ENCODE measurements around the gene AOC2. TPM values are rescaled to one million over a fixed set of nuclear protein-coding genes. Genes with fewer than 3 reads are reported as not detected.
A peak's percentile ranks its signal among the peaks of the same experiment; 100 is the strongest.

The AOC2 gene
- total and polyA plus RNA-seq, 2 of the 13 experiments (the other 11 are each of a cell fraction or from before 2014, with no cell fraction given), result 1.2 to 3.3 TPM

DNA sequence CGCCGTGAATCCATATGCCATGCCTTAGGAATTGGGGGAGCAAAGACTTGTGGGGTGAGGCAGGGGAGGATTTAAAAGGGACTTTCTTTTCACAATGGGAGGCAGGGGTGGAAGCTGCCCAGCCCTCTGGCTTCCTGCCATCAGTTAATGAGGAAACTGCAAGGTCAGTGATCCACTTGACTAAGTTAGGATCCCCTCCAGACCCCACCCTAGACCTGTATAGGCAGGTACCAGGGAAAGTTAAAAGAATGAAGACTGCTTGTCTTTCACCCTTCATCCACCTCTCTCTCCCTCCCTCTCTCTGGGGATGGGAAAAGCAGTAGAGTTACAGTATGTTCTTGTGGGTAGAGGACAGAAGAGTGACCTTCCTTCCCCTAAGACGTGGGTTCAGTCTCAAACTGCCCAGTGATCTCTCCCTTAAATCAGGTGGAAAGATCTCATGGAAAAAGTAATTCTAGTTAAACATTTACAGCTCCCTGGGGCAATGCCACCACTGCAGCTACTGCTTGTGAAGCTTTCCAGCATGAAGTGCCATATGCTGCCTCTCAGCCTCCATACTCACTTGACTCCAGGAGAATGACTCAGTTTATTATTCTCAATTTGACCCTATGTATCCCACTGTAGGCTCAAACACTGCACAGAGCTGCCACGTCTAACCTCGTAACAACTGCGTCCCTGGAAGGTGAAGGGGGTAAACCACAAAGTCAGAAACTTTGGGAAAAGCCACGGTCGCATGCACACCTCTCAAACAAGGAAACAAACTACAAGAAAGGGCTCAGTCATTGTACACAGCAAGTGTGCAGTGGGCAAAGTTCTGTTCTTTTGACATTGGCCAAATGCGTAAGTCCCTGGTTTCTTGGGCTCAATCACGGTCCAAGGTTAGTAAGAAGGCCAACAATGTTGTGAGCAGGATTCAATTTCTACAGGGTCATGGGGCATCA, 47.0 kb upstream of the AOC2 start (continued):
- TF ChIP-seq, protein P1, sequence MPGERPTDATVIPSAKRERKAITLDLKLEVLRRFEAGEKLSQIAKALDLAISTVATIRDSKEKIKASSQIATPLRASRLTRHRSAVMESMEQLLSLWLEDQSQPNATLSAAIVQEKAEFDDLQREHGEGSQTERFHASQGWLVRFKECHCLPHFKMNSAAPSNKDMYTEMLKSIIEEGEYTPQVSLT (CRISPR knock-in tag; IDR thresholded peaks at IDR 0.05; ENCODE audit: borderline replicate concordance, low read depth), result 0 out of 2 replicates have a peak, but pooled peaks have one; percentile 17
- TF ChIP-seq ESRRA (CRISPR knock-in tag; IDR thresholded peaks at IDR 0.05; ENCODE audit: low read depth), result no peak
- TF ChIP-seq, protein P2, sequence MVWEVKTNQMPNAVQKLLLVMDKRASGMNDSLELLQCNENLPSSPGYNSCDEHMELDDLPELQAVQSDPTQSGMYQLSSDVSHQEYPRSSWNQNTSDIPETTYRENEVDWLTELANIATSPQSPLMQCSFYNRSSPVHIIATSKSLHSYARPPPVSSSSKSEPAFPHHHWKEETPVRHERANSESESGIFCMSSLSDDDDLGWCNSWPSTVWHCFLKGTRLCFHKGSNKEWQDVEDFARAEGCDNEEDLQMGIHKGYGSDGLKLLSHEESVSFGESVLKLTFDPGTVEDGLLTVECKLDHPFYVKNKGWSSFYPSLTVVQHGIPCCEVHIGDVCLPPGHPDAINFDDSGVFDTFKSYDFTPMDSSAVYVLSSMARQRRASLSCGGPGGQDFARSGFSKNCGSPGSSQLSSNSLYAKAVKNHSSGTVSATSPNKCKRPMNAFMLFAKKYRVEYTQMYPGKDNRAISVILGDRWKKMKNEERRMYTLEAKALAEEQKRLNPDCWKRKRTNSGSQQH (CRISPR knock-in tag; IDR thresholded peaks at IDR 0.05; ENCODE audit: low read depth), result 0 out of 2 replicates have a peak, but pooled peaks have one; percentile 25
- TF ChIP-seq, protein P3, sequence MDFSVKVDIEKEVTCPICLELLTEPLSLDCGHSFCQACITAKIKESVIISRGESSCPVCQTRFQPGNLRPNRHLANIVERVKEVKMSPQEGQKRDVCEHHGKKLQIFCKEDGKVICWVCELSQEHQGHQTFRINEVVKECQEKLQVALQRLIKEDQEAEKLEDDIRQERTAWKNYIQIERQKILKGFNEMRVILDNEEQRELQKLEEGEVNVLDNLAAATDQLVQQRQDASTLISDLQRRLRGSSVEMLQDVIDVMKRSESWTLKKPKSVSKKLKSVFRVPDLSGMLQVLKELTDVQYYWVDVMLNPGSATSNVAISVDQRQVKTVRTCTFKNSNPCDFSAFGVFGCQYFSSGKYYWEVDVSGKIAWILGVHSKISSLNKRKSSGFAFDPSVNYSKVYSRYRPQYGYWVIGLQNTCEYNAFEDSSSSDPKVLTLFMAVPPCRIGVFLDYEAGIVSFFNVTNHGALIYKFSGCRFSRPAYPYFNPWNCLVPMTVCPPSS (IDR thresholded peaks at IDR 0.05), result no peak
- 0 out of 2 replicates have a peak, but pooled peaks have one; percentile 45 for TF ChIP-seq PPARG (CRISPR knock-in tag; conservative IDR thresholded peaks at IDR 0.05)
- no peak for TF ChIP-seq ZNF816 (CRISPR knock-in tag; IDR thresholded peaks at IDR 0.05; ENCODE audit: borderline replicate concordance)
- TF ChIP-seq ZNF235 (CRISPR knock-in tag; IDR thresholded peaks at IDR 0.05; ENCODE audit: borderline replicate concordance), result no peak
- TF ChIP-seq, protein P4, sequence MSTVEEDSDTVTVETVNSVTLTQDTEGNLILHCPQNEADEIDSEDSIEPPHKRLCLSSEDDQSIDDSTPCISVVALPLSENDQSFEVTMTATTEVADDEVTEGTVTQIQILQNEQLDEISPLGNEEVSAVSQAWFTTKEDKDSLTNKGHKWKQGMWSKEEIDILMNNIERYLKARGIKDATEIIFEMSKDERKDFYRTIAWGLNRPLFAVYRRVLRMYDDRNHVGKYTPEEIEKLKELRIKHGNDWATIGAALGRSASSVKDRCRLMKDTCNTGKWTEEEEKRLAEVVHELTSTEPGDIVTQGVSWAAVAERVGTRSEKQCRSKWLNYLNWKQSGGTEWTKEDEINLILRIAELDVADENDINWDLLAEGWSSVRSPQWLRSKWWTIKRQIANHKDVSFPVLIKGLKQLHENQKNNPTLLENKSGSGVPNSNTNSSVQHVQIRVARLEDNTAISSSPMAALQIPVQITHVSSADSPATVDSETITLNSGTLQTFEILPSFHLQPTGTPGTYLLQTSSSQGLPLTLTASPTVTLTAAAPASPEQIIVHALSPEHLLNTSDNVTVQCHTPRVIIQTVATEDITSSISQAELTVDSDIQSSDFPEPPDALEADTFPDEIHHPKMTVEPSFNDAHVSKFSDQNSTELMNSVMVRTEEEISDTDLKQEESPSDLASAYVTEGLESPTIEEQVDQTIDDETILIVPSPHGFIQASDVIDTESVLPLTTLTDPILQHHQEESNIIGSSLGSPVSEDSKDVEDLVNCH (CRISPR knock-in tag; IDR thresholded peaks at IDR 0.05), result no peak
- TF ChIP-seq, protein P5, sequence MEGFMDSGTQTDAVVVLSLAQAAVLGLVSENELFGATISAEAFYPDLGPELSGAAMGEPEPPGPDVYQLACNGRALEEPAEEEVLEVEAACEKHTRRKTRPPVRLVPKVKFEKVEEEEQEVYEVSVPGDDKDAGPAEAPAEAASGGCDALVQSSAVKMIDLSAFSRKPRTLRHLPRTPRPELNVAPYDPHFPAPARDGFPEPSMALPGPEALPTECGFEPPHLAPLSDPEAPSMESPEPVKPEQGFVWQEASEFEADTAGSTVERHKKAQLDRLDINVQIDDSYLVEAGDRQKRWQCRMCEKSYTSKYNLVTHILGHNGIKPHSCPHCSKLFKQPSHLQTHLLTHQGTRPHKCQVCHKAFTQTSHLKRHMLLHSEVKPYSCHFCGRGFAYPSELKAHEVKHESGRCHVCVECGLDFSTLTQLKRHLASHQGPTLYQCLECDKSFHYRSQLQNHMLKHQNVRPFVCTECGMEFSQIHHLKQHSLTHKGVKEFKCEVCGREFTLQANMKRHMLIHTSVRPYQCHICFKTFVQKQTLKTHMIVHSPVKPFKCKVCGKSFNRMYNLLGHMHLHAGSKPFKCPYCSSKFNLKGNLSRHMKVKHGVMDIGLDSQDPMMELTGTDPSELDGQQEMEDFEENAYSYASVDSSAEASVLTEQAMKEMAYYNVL (CRISPR knock-in tag; IDR thresholded peaks at IDR 0.05; ENCODE audit: borderline replicate concordance), result peak; percentile 33; the same call in 1 of the 2 replicates
- TF ChIP-seq, protein P6, sequence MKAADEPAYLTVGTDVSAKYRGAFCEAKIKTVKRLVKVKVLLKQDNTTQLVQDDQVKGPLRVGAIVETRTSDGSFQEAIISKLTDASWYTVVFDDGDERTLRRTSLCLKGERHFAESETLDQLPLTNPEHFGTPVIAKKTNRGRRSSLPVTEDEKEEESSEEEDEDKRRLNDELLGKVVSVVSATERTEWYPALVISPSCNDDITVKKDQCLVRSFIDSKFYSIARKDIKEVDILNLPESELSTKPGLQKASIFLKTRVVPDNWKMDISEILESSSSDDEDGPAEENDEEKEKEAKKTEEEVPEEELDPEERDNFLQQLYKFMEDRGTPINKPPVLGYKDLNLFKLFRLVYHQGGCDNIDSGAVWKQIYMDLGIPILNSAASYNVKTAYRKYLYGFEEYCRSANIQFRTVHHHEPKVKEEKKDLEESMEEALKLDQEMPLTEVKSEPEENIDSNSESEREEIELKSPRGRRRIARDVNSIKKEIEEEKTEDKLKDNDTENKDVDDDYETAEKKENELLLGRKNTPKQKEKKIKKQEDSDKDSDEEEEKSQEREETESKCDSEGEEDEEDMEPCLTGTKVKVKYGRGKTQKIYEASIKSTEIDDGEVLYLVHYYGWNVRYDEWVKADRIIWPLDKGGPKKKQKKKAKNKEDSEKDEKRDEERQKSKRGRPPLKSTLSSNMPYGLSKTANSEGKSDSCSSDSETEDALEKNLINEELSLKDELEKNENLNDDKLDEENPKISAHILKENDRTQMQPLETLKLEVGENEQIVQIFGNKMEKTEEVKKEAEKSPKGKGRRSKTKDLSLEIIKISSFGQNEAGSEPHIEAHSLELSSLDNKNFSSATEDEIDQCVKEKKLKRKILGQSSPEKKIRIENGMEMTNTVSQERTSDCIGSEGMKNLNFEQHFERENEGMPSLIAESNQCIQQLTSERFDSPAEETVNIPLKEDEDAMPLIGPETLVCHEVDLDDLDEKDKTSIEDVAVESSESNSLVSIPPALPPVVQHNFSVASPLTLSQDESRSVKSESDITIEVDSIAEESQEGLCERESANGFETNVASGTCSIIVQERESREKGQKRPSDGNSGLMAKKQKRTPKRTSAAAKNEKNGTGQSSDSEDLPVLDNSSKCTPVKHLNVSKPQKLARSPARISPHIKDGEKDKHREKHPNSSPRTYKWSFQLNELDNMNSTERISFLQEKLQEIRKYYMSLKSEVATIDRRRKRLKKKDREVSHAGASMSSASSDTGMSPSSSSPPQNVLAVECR (CRISPR knock-in tag; IDR thresholded peaks at IDR 0.05; ENCODE audit: borderline replicate concordance), result no peak; the same call in none of the 2 replicates
- TF ChIP-seq DNMT3B (CRISPR knock-in tag; conservative IDR thresholded peaks at IDR 0.05), result 0 out of 2 replicates have a peak, but pooled peaks have one; percentile 84
- TF ChIP-seq, protein P7, sequence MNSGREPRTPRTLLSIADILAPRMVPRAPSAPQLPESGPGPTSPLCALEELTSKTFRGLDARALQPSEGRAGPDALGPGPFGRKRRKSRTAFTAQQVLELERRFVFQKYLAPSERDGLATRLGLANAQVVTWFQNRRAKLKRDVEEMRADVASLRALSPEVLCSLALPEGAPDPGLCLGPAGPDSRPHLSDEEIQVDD (CRISPR knock-in tag; IDR thresholded peaks at IDR 0.05; ENCODE audit: borderline replicate concordance), result no peak
- peak; percentile 6; the same call in 1 of the 2 replicates for TF ChIP-seq MIXL1 (CRISPR knock-in tag; IDR thresholded peaks at IDR 0.05)
- no peak for TF ChIP-seq RFXAP (CRISPR knock-in tag; IDR thresholded peaks at IDR 0.05; ENCODE audit: borderline replicate concordance)

Data from HepG2 (cell line).